RWPE2 (cell line): ENCODE measurements around the gene ZCCHC7.

Experiments
- ATAC-seq: fragments of 200-7000 bp; cut with Tn5 transposase; 3 replicates; pipeline ENCODE4 v1.9.1; 2021; ENCODE audit warnings: low read depth
- DNase-seq: peaks from one replicate; pipeline ENCODE4 v3.0.0-alpha.2; 2020; ENCODE audit warnings: low spot score
- H3K27ac ChIP-seq: fragments of 450-650 bp; 2 replicates; pipeline ENCODE4 v1.5.1; 2017; ENCODE audit warnings: mild to moderate bottlenecking; ENCODE audit not compliant: poor library complexity, severe bottlenecking
- H3K27me3 ChIP-seq: fragments of 250-450 bp; sonication (Bioruptor Pico); 2 replicates; pipeline ENCODE4 v1.5.1; 2021; ENCODE audit warnings: mild to moderate bottlenecking, moderate library complexity; ENCODE audit not compliant: insufficient read depth, poor library complexity, severe bottlenecking
- H3K36me3 ChIP-seq: fragments of 250-450 bp; sonication (Bioruptor Pico); 2 replicates; pipeline ENCODE4 v1.5.1; 2020; ENCODE audit warnings: low read depth, mild to moderate bottlenecking, moderate library complexity
- H3K4me1 ChIP-seq: fragments of 250-450 bp; sonication (Bioruptor Pico); 2 replicates; pipeline ENCODE4 v1.5.1; 2021; ENCODE audit warnings: mild to moderate bottlenecking, moderate library complexity; ENCODE audit not compliant: insufficient read depth, poor library complexity, severe bottlenecking
- H3K4me3 ChIP-seq: fragments of 250-450 bp; sonication (Bioruptor Pico); 2 replicates; pipeline ENCODE4 v1.5.1; 2021; ENCODE audit warnings: mild to moderate bottlenecking, moderate library complexity; ENCODE audit not compliant: severe bottlenecking
- H3K9me3 ChIP-seq: fragments of 250-450 bp; sonication (Bioruptor Pico); 2 replicates; pipeline ENCODE4 v1.5.1; 2021; ENCODE audit warnings: mild to moderate bottlenecking, moderate library complexity; ENCODE audit not compliant: severe bottlenecking
- CTCF ChIP-seq: fragments of 450-650 bp; IDR thresholded peaks from one replicate; pipeline ENCODE4 v1.5.1; 2017; ENCODE audit warnings: mild to moderate bottlenecking, moderate library complexity; ENCODE audit not compliant: poor library complexity, severe bottlenecking

ZCCHC7 gene

GRCh38 chr9:37221489-37222106 is 101.2 kb downstream of the ZCCHC7 start:
- no peak for DNase-seq
- no peaks in the 10 kb centered on the region for H3K4me1 ChIP-seq
- H3K27ac ChIP-seq = no peak overlapping the region
- TF ChIP-seq CTCF = no peak
- ATAC-seq = no peak
- no peaks in the 10 kb centered on the region for H3K9me3 ChIP-seq
- H3K36me3 ChIP-seq = no peaks in the 10 kb centered on the region
- no peaks in the 10 kb centered on the region for H3K27me3 ChIP-seq
- H3K4me3 ChIP-seq = no peak overlapping the region

DNA sequence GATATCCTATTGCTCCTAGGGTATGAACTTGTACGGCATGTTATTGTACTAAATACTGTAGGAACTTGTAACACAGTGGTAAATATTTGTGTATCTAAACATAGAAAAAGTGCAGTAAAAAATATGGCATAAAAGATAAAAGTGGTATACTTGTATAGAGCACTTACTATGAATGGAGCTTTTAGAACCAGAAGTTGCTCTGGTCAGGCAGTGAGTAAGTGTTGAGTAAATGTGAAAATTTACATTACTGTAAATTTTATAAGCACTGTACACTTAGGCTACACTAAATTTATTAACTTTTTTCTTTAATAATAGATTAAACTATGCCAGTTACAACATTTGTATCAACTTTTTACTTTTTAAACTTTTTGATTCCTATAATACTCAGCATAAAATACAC is 109.1 kb downstream of the ZCCHC7 start:
- Histone ChIP-seq H3K4me1 (no peaks in the 10 kb centered on the region), H3K36me3 (no peaks in the 10 kb centered on the region), H3K27ac (no peak overlapping the region), H3K9me3 (no peaks in the 10 kb centered on the region), H3K4me3 (no peak overlapping the region), H3K27me3 (no peaks in the 10 kb centered on the region)
- no peak for TF ChIP-seq CTCF
- DNase-seq = no peak
- ATAC-seq = no peak

GRCh38 chr9:37229882-37230482 is 109.6 kb downstream of the ZCCHC7 start:
- Histone ChIP-seq H3K4me1 (no peaks in the 10 kb centered on the region), H3K27ac (no peak overlapping the region), H3K4me3 (no peak overlapping the region), H3K9me3 (no peaks in the 10 kb centered on the region), H3K27me3 (no peaks in the 10 kb centered on the region), H3K36me3 (no peaks in the 10 kb centered on the region)
- TF ChIP-seq CTCF = no peak
- DNase-seq (no peak), ATAC-seq (0 out of 3 replicates have a peak, but pooled peaks have one; percentile 14)

GRCh38 chr9:37236822-37237221 is 116.4 kb downstream of the ZCCHC7 start:
- no peak overlapping the region for H3K4me3 ChIP-seq
- H3K27me3 ChIP-seq = no peaks in the 10 kb centered on the region
- ATAC-seq (no peak), DNase-seq (no peak)
- no peaks in the 10 kb centered on the region for H3K9me3 ChIP-seq
- no peaks in the 10 kb centered on the region for H3K36me3 ChIP-seq
- H3K27ac ChIP-seq = no peak overlapping the region
- H3K4me1 ChIP-seq = peaks cover 2% of the 10 kb centered on the region
- no peak for TF ChIP-seq CTCF

GRCh38 chr9:37238122-37238521 is 117.7 kb downstream of the ZCCHC7 start:
- no peak for TF ChIP-seq CTCF
- H3K27ac ChIP-seq = no peak overlapping the region

More at GRCh38 chr9:37238122-37238521, 117.7 kb downstream of the ZCCHC7 start:
- no peak for DNase-seq
- no peaks in the 10 kb centered on the region; the same call in 1 of the 2 replicates for H3K36me3 ChIP-seq
- ATAC-seq = no peak
- no peaks in the 10 kb centered on the region for H3K27me3 ChIP-seq
- no peak overlapping the region for H3K4me3 ChIP-seq
- H3K9me3 ChIP-seq = no peaks in the 10 kb centered on the region
- H3K4me1 ChIP-seq = peaks cover 2% of the 10 kb centered on the region
